ENCODE measurements around the gene SLC38A9.

GRCh38 chr5:55577353-55578060, 134.6 kb downstream of the SLC38A9 start:
- TF ChIP-seq CTCF (IDR thresholded peaks at IDR 0.05; ENCODE audit: borderline replicate concordance, extremely low read depth, low read length, poor library complexity, severe bottlenecking) (no peak), EZH2 (IDR thresholded peaks at IDR 0.05; ENCODE audit: borderline replicate concordance, low read depth, low read length, severe bottlenecking) (no peak)

All from DND-41 (cell line).